ENCODE measurements around the gene LSM12.

Gene LSM12

GRCh38 chr17:44070455-44071197, 4.2 kb upstream of the LSM12 start, which contains the start of gene G6PC3:
G6PC3 (plus strand) TSS chr17:44070735; CDS start chr17:44070966, 231 bp downstream.
- H3K79me2 ChIP-seq (ENCODE audit: insufficient read depth, low read length): peaks cover 51% of the 10 kb centered on the region
- peak within 1 kb of the TSS; percentile 91 for H3K9ac ChIP-seq (ENCODE audit: low read depth, low read length)
- H3K4me3 ChIP-seq (ENCODE audit: low read depth in 1 of 2, low read length in 2 of 2): peak within 1 kb of the TSS; percentile 45 to 99
- peak; percentile 94 for DNase-seq
- H3K9me3 ChIP-seq (ENCODE audit: insufficient read depth, low read length, severe bottlenecking): no peaks in the 10 kb centered on the region
- peak; percentile 76 for ATAC-seq (ENCODE audit: insufficient read depth, low read depth)
- H4K20me1 ChIP-seq (ENCODE audit: insufficient read depth, low read length): peaks cover 7% of the 10 kb centered on the region; the same call in 1 of the 2 replicates
- peak within 1 kb of the TSS; percentile 95 for H3K27ac ChIP-seq (ENCODE audit: low read length)
- TF ChIP-seq CTCF (IDR thresholded peaks at IDR 0.05; ENCODE audit: borderline replicate concordance, extremely low read depth, low read length, poor library complexity, severe bottlenecking) (no peak), EZH2 (IDR thresholded peaks at IDR 0.05; ENCODE audit: borderline replicate concordance, low read depth, low read length, severe bottlenecking) (no peak)
- H3K4me2 ChIP-seq (ENCODE audit: insufficient read depth, low read length): peak within 1 kb of the TSS; percentile 90
- H3K36me3 ChIP-seq (ENCODE audit: insufficient read depth, low read length): peaks cover 26% of the 10 kb centered on the region
- H3K4me1 ChIP-seq (ENCODE audit: insufficient read depth, low read length): peaks cover 40% of the 10 kb centered on the region
- no peaks in the 10 kb centered on the region for H3K27me3 ChIP-seq (ENCODE audit: insufficient read depth, low read length, poor library complexity)
- peak within 1 kb of the TSS; percentile 98 for H2AFZ ChIP-seq (ENCODE audit: low read depth, low read length)

DNA sequence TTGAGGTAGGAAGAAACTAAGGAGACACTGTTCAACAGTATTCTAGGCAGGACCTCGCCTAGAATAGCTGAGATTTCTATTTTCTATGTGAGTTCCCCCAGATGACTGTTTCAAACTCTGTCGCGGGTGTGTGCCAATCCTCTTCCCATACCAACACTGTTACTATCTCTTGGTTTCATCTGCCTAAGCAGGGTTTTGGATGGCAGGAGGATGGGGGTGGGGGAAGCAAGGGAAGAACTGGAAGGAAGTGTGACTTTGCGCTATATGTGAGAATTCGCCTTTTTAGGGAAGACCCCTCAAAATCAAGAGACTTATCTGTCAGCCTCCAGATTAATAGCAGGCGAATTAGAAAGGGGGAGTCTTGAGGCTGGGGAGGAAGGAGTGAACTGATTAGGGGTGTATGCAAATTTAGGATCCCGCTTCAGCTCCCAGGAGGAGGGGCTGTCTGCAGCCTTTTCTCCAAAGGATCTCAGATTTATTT, 3.5 kb upstream of the LSM12 start:
- ATAC-seq (ENCODE audit: insufficient read depth, low read depth): no peak
- DNase-seq: peak; percentile 40
- H2AFZ ChIP-seq (ENCODE audit: low read depth, low read length): peak overlapping the region; percentile 98

GRCh38 chr17:44067545-44067940, 1.1 kb upstream of the LSM12 start:
- Histone ChIP-seq H3K9ac (ENCODE audit: low read depth, low read length) (0 out of 2 replicates have a peak overlapping the region, but pooled peaks have one; percentile 93), H4K20me1 (ENCODE audit: insufficient read depth, low read length) (peaks cover 23% of the 10 kb centered on the region; the same call in 1 of the 2 replicates), H3K9me3 (ENCODE audit: insufficient read depth, low read length, severe bottlenecking) (no peaks in the 10 kb centered on the region), H3K4me1 (ENCODE audit: insufficient read depth, low read length) (peaks cover 60% of the 10 kb centered on the region), H3K4me2 (ENCODE audit: insufficient read depth, low read length) (peak overlapping the region; percentile 78; the same call in 1 of the 2 replicates), H3K36me3 (ENCODE audit: insufficient read depth, low read length) (peaks cover 18% of the 10 kb centered on the region), H2AFZ (ENCODE audit: low read depth, low read length) (peak overlapping the region; percentile 42), H3K27ac (ENCODE audit: low read length) (0 out of 2 replicates have a peak overlapping the region, but pooled peaks have one; percentile 93), H3K79me2 (ENCODE audit: insufficient read depth, low read length) (peaks cover 69% of the 10 kb centered on the region), H3K4me3 (ENCODE audit: low read depth in 1 of 2, low read length in 2 of 2) (no peak overlapping the region), H3K27me3 (ENCODE audit: insufficient read depth, low read length, poor library complexity) (no peaks in the 10 kb centered on the region)
- TF ChIP-seq CTCF (IDR thresholded peaks at IDR 0.05; ENCODE audit: borderline replicate concordance, extremely low read depth, low read length, poor library complexity, severe bottlenecking) (no peak), EZH2 (IDR thresholded peaks at IDR 0.05; ENCODE audit: borderline replicate concordance, low read depth, low read length, severe bottlenecking) (no peak)
- no peak for ATAC-seq (ENCODE audit: insufficient read depth, low read depth)
- DNase-seq: no peak

More for the DNA sequence above, 3.5 kb upstream of the LSM12 start:
- TF ChIP-seq CTCF (IDR thresholded peaks at IDR 0.05; ENCODE audit: borderline replicate concordance, extremely low read depth, low read length, poor library complexity, severe bottlenecking) (no peak), EZH2 (IDR thresholded peaks at IDR 0.05; ENCODE audit: borderline replicate concordance, low read depth, low read length, severe bottlenecking) (no peak)
- peak overlapping the region; percentile 90 for H3K4me2 ChIP-seq (ENCODE audit: insufficient read depth, low read length)
- peak overlapping the region; percentile 91 for H3K9ac ChIP-seq (ENCODE audit: low read depth, low read length)
- H3K4me3 ChIP-seq (ENCODE audit: low read depth in 1 of 2, low read length in 2 of 2): peak overlapping the region; percentile 45 to 99; a peak in 3 of 4 replicates
- H3K27me3 ChIP-seq (ENCODE audit: insufficient read depth, low read length, poor library complexity): no peaks in the 10 kb centered on the region
- peaks cover 46% of the 10 kb centered on the region for H3K4me1 ChIP-seq (ENCODE audit: insufficient read depth, low read length)
- H3K36me3 ChIP-seq (ENCODE audit: insufficient read depth, low read length): peaks cover 20% of the 10 kb centered on the region
- peaks cover 12% of the 10 kb centered on the region; the same call in 1 of the 2 replicates for H4K20me1 ChIP-seq (ENCODE audit: insufficient read depth, low read length)
- no peaks in the 10 kb centered on the region for H3K9me3 ChIP-seq (ENCODE audit: insufficient read depth, low read length, severe bottlenecking)
- peaks cover 57% of the 10 kb centered on the region for H3K79me2 ChIP-seq (ENCODE audit: insufficient read depth, low read length)
- H3K27ac ChIP-seq (ENCODE audit: low read length): peak overlapping the region; percentile 95

All from DND-41 (cell line).